Stimulated activated CD4-positive, alpha-beta T cell treated with anti-CD3 and anti-CD28 coated beads, Interleukin-15, amount 100 ng/mL, for 48 hours (primary cell): ENCODE measurements around the gene CALM1.

Source experiments
- DNase-seq, 2 donors: peaks; one replicate each; pipeline ENCODE4 v3.0.0-alpha.2; 2020; ENCODE audit warnings: low read depth in 2 of 2

The CALM1 gene

GRCh38 chr14:90442388-90442787 lies 45.6 kb downstream of the CALM1 start:
- DNase-seq = no peak

- DNase-seq = no peak
Observed at GRCh38 chr14:90443161-90444076, 46.6 kb downstream of the CALM1 start.

GRCh38 chr14:90444077-90444696 lies 47.4 kb downstream of the CALM1 start:
- DNase-seq = no peak

GRCh38 chr14:90445011-90445410 lies 48.2 kb downstream of the CALM1 start:
- no peak for DNase-seq

GRCh38 chr14:90446405-90446804 lies 49.6 kb downstream of the CALM1 start:
- no peak for DNase-seq

GRCh38 chr14:90447720-90448497 lies 51.1 kb downstream of the CALM1 start:
- no peak for DNase-seq

- DNase-seq = no peak
Observed at GRCh38 chr14:90449411-90449810, 52.6 kb downstream of the CALM1 start.

- DNase-seq = no peak
Observed at GRCh38 chr14:90450151-90450550, 53.3 kb downstream of the CALM1 start.

- DNase-seq = no peak
Observed at GRCh38 chr14:90450667-90451066, 53.8 kb downstream of the CALM1 start.

GRCh38 chr14:90451443-90451842 lies 54.6 kb downstream of the CALM1 start:
- no peak for DNase-seq

- DNase-seq = no peak
Observed at GRCh38 chr14:90451961-90452360, 55.1 kb downstream of the CALM1 start.

- DNase-seq = no peak
Observed at GRCh38 chr14:90452366-90452765, 55.5 kb downstream of the CALM1 start.

- no peak for DNase-seq
Observed at GRCh38 chr14:90453401-90453951, 56.6 kb downstream of the CALM1 start.

GRCh38 chr14:90454041-90455000 lies 57.5 kb downstream of the CALM1 start:
- DNase-seq = no peak

GRCh38 chr14:90455100-90455571 lies 58.3 kb downstream of the CALM1 start:
- DNase-seq = no peak

GRCh38 chr14:90456551-90456950 lies 59.7 kb downstream of the CALM1 start:
- DNase-seq = no peak

GRCh38 chr14:90457186-90457585 lies 60.4 kb downstream of the CALM1 start:
- no peak for DNase-seq
